HG03103 (cell line): ENCODE data around the gene SPTY2D1.
"Not testable (repeated sequence)": the region's sequence is repeated elsewhere in the genome, so short reads cannot be mapped to it uniquely, and the experiment has no call there.

ENCODE experiments used
- ATAC-seq: cut with Tn5 transposase; IDR thresholded peaks from one replicate; pipeline ENCODE4 v1.9.1; 2021; ENCODE audit warnings: low read depth; ENCODE audit not compliant: unreplicated experiment

The SPTY2D1 gene

DNA sequence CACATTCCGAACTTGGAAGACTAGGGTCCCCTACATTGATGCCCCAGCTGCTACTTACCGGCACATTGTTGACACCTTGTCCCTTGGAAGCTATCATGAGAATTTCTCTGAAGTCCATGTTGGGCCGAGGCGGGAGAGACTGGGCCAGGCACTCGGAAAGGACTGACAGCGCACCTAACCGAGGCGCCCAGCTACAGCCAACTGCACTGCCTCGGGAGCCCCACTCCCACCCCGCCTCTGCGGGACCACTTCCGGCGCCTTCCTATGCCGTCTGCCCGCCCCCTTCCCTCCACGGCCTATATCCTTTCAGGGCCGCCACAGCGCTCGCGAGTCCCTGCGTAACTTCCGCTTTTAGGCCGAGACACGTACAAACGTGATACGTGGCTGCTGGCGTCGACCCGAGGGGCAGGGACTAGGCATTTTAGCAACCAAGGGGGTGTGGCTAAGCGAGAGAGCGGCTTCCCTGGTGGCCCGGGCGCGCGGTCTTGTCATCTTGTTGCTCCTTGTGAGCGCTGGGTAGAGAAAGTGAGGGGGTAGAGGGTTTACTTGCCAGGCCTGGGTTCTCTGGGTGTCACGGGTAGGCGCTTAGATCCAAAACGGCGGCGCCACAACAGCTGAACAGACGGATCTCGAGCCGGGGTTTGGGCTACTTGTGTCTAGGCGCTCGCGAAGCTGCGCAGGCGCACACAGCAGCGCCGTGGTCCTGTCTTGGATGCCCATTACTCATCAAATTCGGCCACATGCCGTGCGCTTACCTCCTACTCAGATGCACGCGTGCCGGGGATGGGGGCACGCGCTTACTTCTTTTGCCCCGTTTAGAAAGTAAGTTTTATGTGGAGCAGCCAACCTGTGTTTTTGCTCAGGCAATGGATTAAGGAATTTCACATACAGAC lies at the start of gene SPTY2D1:
SPTY2D1 (minus strand) TSS at position 203 of the 893 bp plus-strand sequence; CDS start at position 118, 85 bp downstream.
- ATAC-seq: peak; percentile 95

- no peak for ATAC-seq
Observed at GRCh38 chr11:18682466-18682865, 48.3 kb upstream of the SPTY2D1 start.

GRCh38 chr11:18681949-18682348 lies 47.8 kb upstream of the SPTY2D1 start:
- ATAC-seq: not testable (repeated sequence)

GRCh38 chr11:18677560-18677959 lies 43.4 kb upstream of the SPTY2D1 start:
- no peak for ATAC-seq

GRCh38 chr11:18676803-18677202 lies 42.7 kb upstream of the SPTY2D1 start:
- no peak for ATAC-seq

DNA sequence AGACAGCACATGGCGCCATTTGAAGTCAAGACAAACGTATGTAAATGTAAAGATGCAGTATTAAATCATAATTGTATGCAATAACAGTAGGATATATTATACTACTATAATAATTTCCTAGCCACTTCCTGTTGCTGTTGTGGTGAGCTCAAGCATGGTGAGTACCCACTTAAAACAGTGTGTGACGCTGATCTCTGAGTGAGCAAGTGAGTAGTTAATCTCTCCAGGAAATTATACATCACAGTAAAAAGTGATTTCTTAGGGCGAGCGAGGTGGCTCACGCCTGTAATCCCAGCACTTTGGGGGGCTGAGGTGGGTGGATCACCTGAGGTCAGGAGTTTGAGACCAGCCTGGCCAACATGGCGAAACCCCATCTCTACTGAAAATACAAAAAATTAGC lies 38.1 kb upstream of the SPTY2D1 start:
- not testable (repeated sequence) for ATAC-seq

GRCh38 chr11:18671246-18671645 lies 37.1 kb upstream of the SPTY2D1 start:
- ATAC-seq: no peak

DNA sequence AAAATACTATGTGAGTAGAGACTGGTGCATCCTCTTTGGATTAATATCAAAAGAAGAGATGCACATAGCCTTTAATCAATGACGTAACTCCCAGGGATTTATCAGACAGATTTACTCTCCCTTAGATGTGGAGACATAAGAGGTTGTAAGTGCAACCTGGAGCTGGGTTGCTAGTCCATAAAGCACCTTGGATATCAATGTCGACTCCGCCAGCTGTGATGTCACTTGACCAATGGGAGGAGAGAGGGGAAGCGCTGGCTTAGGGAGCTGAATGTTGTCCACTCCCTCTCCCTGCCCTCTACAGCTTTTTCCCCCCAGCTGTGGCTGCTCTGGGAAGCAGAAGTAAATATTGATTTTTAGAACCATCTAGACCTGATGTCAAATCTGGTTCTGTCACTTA lies 35.6 kb upstream of the SPTY2D1 start:
- ATAC-seq: no peak

DNA sequence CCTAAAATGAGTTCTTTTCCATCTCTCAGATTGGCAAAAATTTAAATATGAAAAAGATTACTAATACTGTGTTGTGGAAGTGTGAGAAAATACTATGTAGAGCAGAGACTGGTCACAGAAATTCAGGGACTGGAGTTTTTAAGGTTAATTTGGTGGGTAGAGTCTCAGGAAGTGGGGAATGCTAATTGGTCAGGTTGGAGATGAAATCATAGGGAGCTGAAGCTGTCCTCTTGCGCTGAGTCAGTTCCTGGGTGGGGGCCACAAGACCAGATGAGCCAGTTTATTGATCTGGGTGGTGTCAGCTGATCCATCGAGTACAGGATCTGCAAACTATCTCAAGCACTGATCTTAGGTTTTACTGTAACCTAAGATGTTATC lies 35.1 kb upstream of the SPTY2D1 start:
- no peak for ATAC-seq

- no peak for ATAC-seq
Observed at GRCh38 chr11:18668131-18668530, 34.0 kb upstream of the SPTY2D1 start.

GRCh38 chr11:18665353-18665872 lies 31.3 kb upstream of the SPTY2D1 start:
- ATAC-seq: not testable (repeated sequence)

GRCh38 chr11:18657673-18658072 lies 23.5 kb upstream of the SPTY2D1 start:
- ATAC-seq: no peak

DNA sequence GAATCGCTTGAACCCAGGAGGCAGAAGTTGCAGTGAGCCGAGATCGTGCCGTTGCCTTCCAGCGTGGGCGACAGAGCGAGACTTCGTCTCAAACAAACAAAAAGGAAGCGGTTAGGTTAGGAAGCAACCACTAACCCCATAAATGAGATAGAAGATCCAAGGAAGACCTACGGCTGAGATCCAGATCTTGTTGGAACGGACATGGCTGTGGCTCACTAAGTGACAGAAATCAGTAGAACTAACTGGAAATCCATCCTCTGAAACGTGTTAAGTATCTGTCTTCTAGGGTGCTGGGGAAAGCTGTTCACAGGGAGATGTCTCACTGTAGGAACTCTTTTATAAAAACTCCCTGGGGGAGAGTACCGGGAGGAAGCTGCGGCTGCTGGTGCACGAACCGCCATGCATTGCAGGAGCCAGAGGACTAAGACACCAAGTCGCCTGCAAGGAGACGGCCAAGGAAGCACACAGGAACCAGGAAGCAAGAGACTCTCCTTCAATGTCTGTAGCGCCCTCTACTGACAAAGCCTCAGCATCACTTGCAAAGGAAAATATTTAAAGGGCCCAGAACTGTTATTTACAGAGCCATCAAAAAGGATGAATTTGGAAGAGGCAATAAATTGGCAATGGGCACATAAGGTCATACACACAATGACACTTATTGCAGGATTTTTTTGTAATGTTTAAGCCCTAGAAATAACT lies 16.9 kb upstream of the SPTY2D1 start:
- ATAC-seq: no peak

DNA sequence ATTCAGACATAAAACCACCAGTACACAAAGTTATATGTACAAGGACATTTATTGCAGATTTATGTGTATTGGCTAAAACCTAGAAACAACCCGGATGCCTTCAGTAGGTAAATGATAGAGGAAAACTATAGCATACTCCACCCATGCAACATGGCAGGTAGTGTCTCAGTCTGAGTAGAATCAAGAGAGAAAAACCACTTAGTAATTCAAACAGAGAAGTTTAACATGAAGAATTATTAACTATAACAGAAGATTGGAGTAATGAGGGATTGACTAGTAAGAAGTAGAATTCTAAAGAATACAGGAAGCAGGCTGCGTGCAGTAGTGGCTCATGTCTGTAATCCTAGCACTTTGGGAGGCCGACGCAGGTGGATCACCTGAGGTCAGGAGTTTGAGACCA lies 16.2 kb upstream of the SPTY2D1 start:
- ATAC-seq: no peak

DNA sequence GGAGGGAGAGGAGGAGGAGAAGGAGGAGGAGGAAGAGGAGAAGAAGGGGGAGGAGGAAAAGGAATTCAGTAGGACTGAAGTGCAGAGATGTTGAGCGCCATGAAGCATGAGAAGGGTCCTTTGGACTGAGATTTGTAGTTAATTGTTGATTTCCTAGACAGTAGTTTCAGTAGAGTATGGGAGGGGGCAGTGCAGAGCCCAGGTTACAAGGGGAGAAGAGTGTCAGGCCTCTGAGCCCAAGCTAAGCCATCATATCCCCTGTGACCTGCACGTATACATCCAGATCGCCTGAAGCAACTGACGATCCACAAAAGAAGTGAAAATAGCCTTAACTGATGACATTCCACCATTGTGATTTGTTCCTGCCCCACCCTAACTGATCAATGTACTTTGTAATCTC lies 8.9 kb upstream of the SPTY2D1 start:
- not testable (repeated sequence) for ATAC-seq

- ATAC-seq: no peak
Observed at GRCh38 chr11:18641677-18642076, 7.5 kb upstream of the SPTY2D1 start.

DNA sequence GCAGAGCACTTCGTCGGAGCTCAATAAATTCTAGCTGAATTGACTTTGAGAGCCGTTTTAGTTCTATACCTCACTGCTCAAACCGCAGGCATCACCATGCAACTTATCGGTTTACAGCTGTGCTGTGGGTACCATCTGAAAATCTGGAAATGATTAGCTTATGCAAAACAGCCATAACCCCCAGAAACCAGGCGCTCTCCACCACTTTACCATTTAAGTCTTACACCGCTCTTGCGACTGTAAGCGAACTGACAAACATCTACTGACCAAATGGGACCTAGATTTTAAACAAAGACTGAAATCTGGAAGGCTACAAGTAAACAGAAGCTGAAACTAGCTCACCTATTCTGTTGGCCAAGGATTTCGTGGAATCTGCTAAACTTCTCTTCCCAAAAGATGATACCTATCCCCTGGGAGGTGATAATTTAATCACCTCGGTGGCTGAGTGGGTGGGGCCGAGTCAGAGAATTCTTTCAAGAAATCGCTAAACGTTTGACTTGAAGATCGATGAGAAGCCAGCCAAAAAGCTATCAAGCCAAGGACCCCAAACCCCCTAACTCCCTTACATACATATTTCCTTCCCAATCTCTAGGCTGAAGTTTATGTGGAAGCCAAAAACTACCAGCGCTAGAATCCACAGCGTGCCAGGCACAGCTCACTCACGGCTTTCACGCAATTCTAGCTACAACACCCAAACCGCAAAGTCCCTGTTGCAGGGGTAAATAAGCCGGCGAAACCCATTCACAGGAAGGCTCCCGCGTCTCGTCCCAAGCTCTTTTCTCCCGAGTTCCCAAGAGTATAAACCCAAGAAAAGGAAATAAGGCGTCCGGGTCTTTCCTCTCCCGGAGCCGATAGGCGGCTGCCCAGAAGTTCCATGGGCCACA lies 644 bp downstream of the SPTY2D1 start:
- ATAC-seq: peak; percentile 46

DNA sequence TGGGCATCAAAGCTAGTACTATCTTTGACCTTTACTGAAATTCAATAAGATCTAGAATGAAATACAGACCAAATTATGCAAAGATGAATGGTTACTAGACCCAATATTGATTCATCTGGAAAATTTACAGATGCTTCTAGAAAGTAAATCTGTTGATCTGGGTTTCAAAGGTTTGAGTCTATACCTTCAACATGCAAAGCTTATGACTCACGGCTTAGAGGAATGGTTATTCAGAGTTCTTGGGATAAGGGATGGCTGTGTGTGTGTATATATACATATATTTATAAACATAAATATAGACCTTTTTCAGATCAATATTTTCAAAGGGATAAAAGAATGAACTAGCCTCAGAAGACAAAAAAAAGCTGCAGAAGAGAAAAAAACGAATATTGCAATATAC lies 1.3 kb downstream of the SPTY2D1 start:
- no peak for ATAC-seq

GRCh38 chr11:18624161-18624560 lies 10.0 kb downstream of the SPTY2D1 start:
- ATAC-seq: no peak

GRCh38 chr11:18623707-18624106 lies 10.4 kb downstream of the SPTY2D1 start:
- no peak for ATAC-seq
